AG04450 (cell line): ENCODE measurements around the gene FAM89A. TPM values are rescaled to one million over a fixed set of nuclear protein-coding genes. Genes with fewer than 3 reads are reported as not detected.

Experiments
- CTCF ChIA-PET: fragments of 300-600, 350-600 bp; formaldehyde crosslinking; extraction: SDS; loops from one replicate; lab custom pipeline; 2022; ENCODE audit warnings: antibody characterized with exemption, inconsistent platforms; lab: Charles Lee
- POLR2A ChIA-PET: fragments of 350-600 bp; formaldehyde crosslinking; extraction: SDS; loops from one replicate; lab custom pipeline; 2021; ENCODE audit warnings: antibody characterized with exemption, inconsistent platforms; lab: Yijun Ruan, JAX
- DNase-seq: peaks from one replicate; pipeline ENCODE4 v3.0.0-alpha.2; 2011; ENCODE audit warnings: low read depth, low spot score
- H3K27ac ChIP-seq: one replicate; pipeline ENCODE4 v1.5.1; 2012; ENCODE audit warnings: low read depth, low read length, control low read depth
- H3K27me3 ChIP-seq: one replicate; pipeline ENCODE4 v1.6.0; 2012; ENCODE audit warnings: low read length; ENCODE audit not compliant: control insufficient read depth, insufficient read depth
- H3K4me3 ChIP-seq: 2 replicates; pipeline ENCODE4 v1.5.1; 2011; ENCODE audit warnings: mild to moderate bottlenecking, low read depth, low read length, control low read depth
- H3K9me3 ChIP-seq: 2 replicates; pipeline ENCODE4 v1.5.1; 2012; ENCODE audit warnings: low read length; ENCODE audit not compliant: control insufficient read depth, insufficient read depth
- CTCF ChIP-seq: IDR thresholded peaks from 2 replicates; pipeline ENCODE4 v1.5.1; 2011; ENCODE audit warnings: low read depth, low read length, control low read depth, inconsistent platforms
- polyA plus RNA-seq: library from polyadenylated mRNA; depleted of rRNA; stranded (reverse); fragments of >200 nt; gene quantifications from 2 replicates; pipeline ENCODE4 v1.2.3, GENCODE V29; 2011

The FAM89A gene
- polyA plus RNA-seq, 1 experiment, result 13.8 TPM

DNA sequence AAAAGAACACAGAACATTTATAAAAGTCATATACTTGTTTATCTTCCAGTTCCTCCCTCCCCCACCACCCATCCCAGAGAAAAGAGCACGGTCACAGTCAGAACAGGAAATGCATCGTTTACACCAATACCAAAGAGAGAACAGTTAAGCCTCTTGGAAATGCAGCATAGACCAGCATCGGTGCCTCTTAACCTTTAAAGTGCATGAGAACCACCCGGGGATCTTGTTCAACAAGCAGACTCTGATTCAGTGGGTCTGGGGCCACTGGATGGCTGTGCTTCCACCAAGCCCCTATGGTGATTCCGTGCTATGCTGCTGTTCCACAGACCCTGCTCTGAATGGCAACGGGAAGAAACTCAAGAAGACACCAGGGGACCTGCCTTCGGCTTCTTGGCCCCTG lies 19.2 kb downstream of the FAM89A start:
- TF ChIP-seq CTCF, result no peak
- ChIA-PET CTCF (no interaction called here), POLR2A (no interaction called here)
- no peaks in the 10 kb centered on the region for H3K27me3 ChIP-seq
- no peak overlapping the region for H3K27ac ChIP-seq
- H3K9me3 ChIP-seq, result no peaks in the 10 kb centered on the region
- DNase-seq, result no peak
- no peak overlapping the region for H3K4me3 ChIP-seq

GRCh38 chr1:231020139-231020601 lies 19.9 kb downstream of the FAM89A start:
- TF ChIP-seq CTCF, result no peak
- CTCF ChIA-PET, result no interaction called here
- Histone ChIP-seq H3K27me3 (no peaks in the 10 kb centered on the region), H3K4me3 (no peak overlapping the region), H3K9me3 (no peaks in the 10 kb centered on the region), H3K27ac (no peak overlapping the region)
- POLR2A ChIA-PET, result no interaction called here
- no peak for DNase-seq

GRCh38 chr1:231019711-231020110 lies 20.3 kb downstream of the FAM89A start:
- CTCF ChIA-PET, result no interaction called here
- DNase-seq, result no peak
- no peak for TF ChIP-seq CTCF
- Histone ChIP-seq H3K4me3 (no peak overlapping the region), H3K27me3 (no peaks in the 10 kb centered on the region), H3K27ac (no peak overlapping the region), H3K9me3 (no peaks in the 10 kb centered on the region)
- POLR2A ChIA-PET, result interaction anchor here (0.7 kb wide), 1 partner anchor 175 kb away, joined by 4 read pairs; no protein-coding TSS in a partner anchor

DNA sequence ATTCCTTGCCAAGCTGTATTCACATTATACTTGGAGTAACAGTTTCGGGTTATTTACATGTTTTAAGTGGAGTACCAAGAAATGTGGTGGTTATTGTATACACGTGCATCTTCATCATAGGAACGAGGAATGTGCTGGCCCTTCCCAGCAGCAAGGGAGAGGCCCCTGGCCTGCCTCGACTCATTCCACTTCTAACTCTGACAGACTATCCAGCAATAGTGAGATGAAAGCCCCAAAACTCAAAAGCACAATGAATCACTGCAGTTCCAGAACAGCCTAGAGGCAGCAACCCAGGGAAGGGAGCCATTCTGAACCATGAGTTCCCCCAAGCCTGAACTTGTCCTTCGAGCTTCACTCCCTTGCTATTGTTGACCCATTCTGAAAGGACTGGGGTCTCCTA lies 23.1 kb downstream of the FAM89A start:
- Histone ChIP-seq H3K27ac (peak overlapping the region; percentile 31), H3K27me3 (no peaks in the 10 kb centered on the region), H3K9me3 (no peaks in the 10 kb centered on the region), H3K4me3 (no peak overlapping the region)
- no peak for DNase-seq
- TF ChIP-seq CTCF, result no peak
- ChIA-PET CTCF (no interaction called here), POLR2A (no interaction called here)

GRCh38 chr1:231016234-231016633 lies 23.8 kb downstream of the FAM89A start:
- no peak overlapping the region for H3K27ac ChIP-seq
- H3K27me3 ChIP-seq, result no peaks in the 10 kb centered on the region
- H3K4me3 ChIP-seq, result no peak overlapping the region
- no peaks in the 10 kb centered on the region for H3K9me3 ChIP-seq
- POLR2A ChIA-PET, result no interaction called here
- TF ChIP-seq CTCF, result no peak
- CTCF ChIA-PET, result no interaction called here
- no peak for DNase-seq
